Tibial artery (tissue), 4 donors: ENCODE data around the gene FAR2.

ENCODE experiments used
- DNase-seq, 2 donors: peaks; one replicate each; pipeline ENCODE4 v3.0.0-alpha.2; 2019
- H3K27ac ChIP-seq, 2 donors: fragments of 200-600 bp; sonication (generic) in 1 of 2; 1 replicate in 1 of 2; 2 replicates in 1 of 2; pipeline ENCODE4 v1.5.1; 2018 to 2019; ENCODE audit warnings: mild to moderate bottlenecking in 1 of 2
- H3K27me3 ChIP-seq, 2 donors: fragments of 200-600 bp; sonication (generic) in 1 of 2; one replicate each; pipeline versions ENCODE4 v1.5.1 to v1.6.0; 2016 to 2019
- H3K36me3 ChIP-seq, 3 donors: fragments of 200-600 bp; sonication (generic) in 2 of 3; one replicate each; pipeline ENCODE4 v1.5.1; 2016 to 2019; ENCODE audit warnings: mild to moderate bottlenecking in 2 of 3
- H3K4me1 ChIP-seq, 4 donors: fragments of 200-600 bp; sonication (generic) in 2 of 4; 1 replicate in 3 of 4; 2 replicates in 1 of 4; pipeline ENCODE4 v1.5.1; 2016 to 2019
- H3K4me3 ChIP-seq, 2 donors: fragments of 200-600 bp; sonication (generic) in 1 of 2; 1 replicate in 1 of 2; 2 replicates in 1 of 2; pipeline ENCODE4 v1.5.1; 2018 to 2019; ENCODE audit warnings: mild to moderate bottlenecking in 2 of 2
- H3K9me3 ChIP-seq, 3 donors: fragments of 200-600 bp; sonication (generic) in 1 of 3; one replicate each; pipeline ENCODE4 v1.5.1; 2016 to 2019
- CTCF ChIP-seq, 2 experiments: fragments of 200-600 bp in 1 of 2; fragments of 450-650 bp in 1 of 2; IDR thresholded peaks; one replicate each; pipeline ENCODE4 v1.5.1; 2017 to 2019; ENCODE audit warnings: antibody characterized with exemption in 2 of 2, mild to moderate bottlenecking in 1 of 2, moderate library complexity in 1 of 2
- intact Hi-C: fragments of 100-400 bp; cut with DNase I; formaldehyde crosslinking; loops from one replicate; pipeline ENCODE4 v1.15.0; 2023; ENCODE audit warnings: low total_unique reads

FAR2 gene

GRCh38 chr12:29187756-29188155, 38.7 kb downstream of the FAR2 start:
- Histone ChIP-seq H3K27me3 (no peaks in the 10 kb centered on the region), H3K9me3 (no peaks in the 10 kb centered on the region), H3K4me3 (no peak overlapping the region), H3K36me3 (no peaks in the 10 kb centered on the region), H3K27ac (no peak overlapping the region), H3K4me1 (no peaks in the 10 kb centered on the region)
- TF ChIP-seq CTCF (IDR thresholded peaks at IDR 0.05): no peak
- DNase-seq: no peak
- intact Hi-C loops: no loop called here

GRCh38 chr12:29191267-29191850, 42.3 kb downstream of the FAR2 start:
- H3K9me3 ChIP-seq: no peaks in the 10 kb centered on the region
- intact Hi-C loops: no loop called here
- DNase-seq: no peak
- no peak for TF ChIP-seq CTCF (IDR thresholded peaks at IDR 0.05)
- no peaks in the 10 kb centered on the region for H3K27me3 ChIP-seq
- H3K4me1 ChIP-seq: no peaks in the 10 kb centered on the region
- H3K27ac ChIP-seq: no peak overlapping the region
- H3K36me3 ChIP-seq: no peaks in the 10 kb centered on the region
- H3K4me3 ChIP-seq: no peak overlapping the region

GRCh38 chr12:29198901-29199300, 49.8 kb downstream of the FAR2 start:
- no peak for DNase-seq
- no peak overlapping the region for H3K4me3 ChIP-seq
- intact Hi-C loops: no loop called here
- no peaks in the 10 kb centered on the region for H3K36me3 ChIP-seq
- H3K9me3 ChIP-seq: no peaks in the 10 kb centered on the region
- TF ChIP-seq CTCF (IDR thresholded peaks at IDR 0.05): no peak
- H3K27ac ChIP-seq: no peak overlapping the region
- no peaks in the 10 kb centered on the region for H3K27me3 ChIP-seq
- no peaks in the 10 kb centered on the region for H3K4me1 ChIP-seq

- Histone ChIP-seq H3K36me3 (no peaks in the 10 kb centered on the region), H3K4me1 (no peaks in the 10 kb centered on the region), H3K9me3 (no peaks in the 10 kb centered on the region), H3K27me3 (no peaks in the 10 kb centered on the region), H3K27ac (no peak overlapping the region), H3K4me3 (no peak overlapping the region)
- intact Hi-C loops: no loop called here
- TF ChIP-seq CTCF (IDR thresholded peaks at IDR 0.05): no peak
- no peak for DNase-seq
Measured at GRCh38 chr12:29200586-29200985, 51.5 kb downstream of the FAR2 start.

GRCh38 chr12:29201296-29201695, 52.2 kb downstream of the FAR2 start:
- no peaks in the 10 kb centered on the region for H3K9me3 ChIP-seq
- TF ChIP-seq CTCF (IDR thresholded peaks at IDR 0.05): no peak
- no peaks in the 10 kb centered on the region for H3K36me3 ChIP-seq
- no peak overlapping the region for H3K27ac ChIP-seq
- no peak overlapping the region for H3K4me3 ChIP-seq
- no peaks in the 10 kb centered on the region for H3K27me3 ChIP-seq
- DNase-seq: no peak
- intact Hi-C loops: no loop called here
- H3K4me1 ChIP-seq: no peaks in the 10 kb centered on the region

GRCh38 chr12:29201746-29202145, 52.7 kb downstream of the FAR2 start:
- Histone ChIP-seq H3K4me3 (no peak overlapping the region), H3K27ac (no peak overlapping the region), H3K27me3 (no peaks in the 10 kb centered on the region), H3K36me3 (no peaks in the 10 kb centered on the region), H3K9me3 (no peaks in the 10 kb centered on the region), H3K4me1 (no peaks in the 10 kb centered on the region)
- intact Hi-C loops: no loop called here
- no peak for TF ChIP-seq CTCF (IDR thresholded peaks at IDR 0.05)
- DNase-seq: no peak
